OCI-LY1 (cell line): ENCODE measurements around the gene SLC2A10.

Source experiments
- CTCF ChIP-seq: fragments of 200-600 bp; sonication (generic), shearing (Covaris generic); IDR thresholded peaks from 2 replicates; pipeline ENCODE4 v1.5.1; 2017; ENCODE audit warnings: mild to moderate bottlenecking, antibody characterized with exemption, low read length, moderate library complexity, mixed read lengths
- EZH2 ChIP-seq: fragments of 200-600 bp; sonication (generic), shearing (Covaris generic); IDR thresholded peaks from 2 replicates; pipeline ENCODE4 v1.8.0; 2017; ENCODE audit warnings: borderline replicate concordance, mixed run types, mild to moderate bottlenecking, antibody characterized with exemption, low read length, moderate library complexity, mixed read lengths

GRCh38 chr20:46740214-46740609, 30.8 kb downstream of the SLC2A10 start:
- TF ChIP-seq CTCF (no peak), EZH2 (no peak)
